Tibial nerve (tissue), 4 donors: Measurements from ENCODE around the gene MOGAT3. TPM values are rescaled to one million over a fixed set of nuclear protein-coding genes. Genes with fewer than 3 reads are reported as not detected.

ENCODE experiments used
- DNase-seq, 2 donors: peaks; one replicate each; pipeline ENCODE4 v3.0.0-alpha.2; 2019; ENCODE audit warnings: low spot score in 2 of 2
- H3K27ac ChIP-seq, 4 donors: fragments of 200-600 bp; sonication (generic) in 3 of 4; one replicate each; pipeline ENCODE4 v1.5.1; 2017 to 2019; ENCODE audit warnings: mild to moderate bottlenecking in 1 of 4
- H3K27me3 ChIP-seq, 2 donors: fragments of 200-600 bp; sonication (generic) in 1 of 2; one replicate each; pipeline versions ENCODE4 v1.5.1 to v1.6.0; 2017 to 2019
- H3K36me3 ChIP-seq, 3 donors: fragments of 200-600 bp; sonication (generic); one replicate each; pipeline ENCODE4 v1.5.1; 2018 to 2019
- H3K4me1 ChIP-seq, 4 donors: fragments of 200-600 bp; sonication (generic) in 3 of 4; one replicate each; pipeline ENCODE4 v1.5.1; 2017 to 2019
- H3K4me3 ChIP-seq, 4 donors: fragments of 200-600 bp; sonication (generic) in 3 of 4; one replicate each; pipeline ENCODE4 v1.5.1; 2017 to 2019; ENCODE audit warnings: mild to moderate bottlenecking in 1 of 4, moderate library complexity in 1 of 4
- H3K9me3 ChIP-seq, 4 donors: fragments of 200-600 bp; sonication (generic) in 3 of 4; one replicate each; pipeline ENCODE4 v1.5.1; 2017 to 2019
- CTCF ChIP-seq, 5 experiments: fragments of 200-600 bp in 3 of 5; fragments of 450-650 bp in 2 of 5; sonication (generic) in 3 of 5; IDR thresholded peaks; one replicate each; pipeline ENCODE4 v1.5.1; 2016 to 2019; ENCODE audit warnings: antibody characterized with exemption in 5 of 5, mild to moderate bottlenecking in 3 of 5, moderate library complexity in 2 of 5
- EP300 ChIP-seq, 2 donors: sonication (generic); formaldehyde crosslinking; IDR thresholded peaks; one replicate each; pipeline ENCODE4 v1.6.1; 2017; ENCODE audit warnings: antibody characterized with exemption in 2 of 2, mild to moderate bottlenecking in 1 of 2
- POLR2A ChIP-seq, 2 donors: fragments of 450-650 bp; IDR thresholded peaks; one replicate each; pipeline ENCODE4 v1.6.1; 2017; ENCODE audit warnings: antibody characterized with exemption in 2 of 2, mild to moderate bottlenecking in 2 of 2, moderate library complexity in 2 of 2
- WGBS, 2 donors: methylation state at CpG; one replicate each; pipeline ENCODE4 v1.1.5; 2018; 5-methylcytosine and 5-hydroxymethylcytosine counted together
- total RNA-seq, 4 donors: library from RNA; depleted of rRNA; stranded (reverse); fragments of >200 nt; gene quantifications; one replicate each; pipeline ENCODE4 v1.1.0, GENCODE V29; 2016

Gene MOGAT3
- total RNA-seq, 4 donors from 2014 or later: not detected

GRCh38 chr7:101156866-101157589 is 43.8 kb downstream of the MOGAT3 start:
- 82 to 84% methylated on average over 14 of the region's 14 CpGs for WGBS, 2 donors
- Histone ChIP-seq H3K27ac (no peak overlapping the region), H3K36me3 (peaks cover 3 to 53% (median 6%) of the 10 kb centered on the region in 3 donors), H3K27me3 (peaks cover 0 to 23% of the 10 kb centered on the region in 2 donors), H3K9me3 (no peaks in the 10 kb centered on the region), H3K4me1 (peaks cover 0 to 16% (median 9%) of the 10 kb centered on the region in 4 donors), H3K4me3 (no peak overlapping the region)
- TF ChIP-seq EP300 (IDR thresholded peaks at IDR 0.05) (no peak), POLR2A (IDR thresholded peaks at IDR 0.05) (no peak), CTCF (IDR thresholded peaks at IDR 0.05) (no peak)
- no peak for DNase-seq

- Histone ChIP-seq H3K9me3 (no peaks in the 10 kb centered on the region), H3K36me3 (peaks cover 3 to 49% (median 6%) of the 10 kb centered on the region in 3 donors), H3K4me1 (peaks cover 0 to 16% (median 9%) of the 10 kb centered on the region in 4 donors), H3K4me3 (no peak overlapping the region), H3K27ac (no peak overlapping the region), H3K27me3 (peaks cover 0 to 16% of the 10 kb centered on the region in 2 donors)
- TF ChIP-seq CTCF (IDR thresholded peaks at IDR 0.05) (no peak), EP300 (IDR thresholded peaks at IDR 0.05) (no peak), POLR2A (IDR thresholded peaks at IDR 0.05) (no peak)
- DNase-seq: no peak
- WGBS, 2 donors: 76 to 78% methylated on average over 6 of the region's 6 CpGs
Measured at GRCh38 chr7:101156277-101156676, 44.6 kb downstream of the MOGAT3 start.

- no peak for TF ChIP-seq POLR2A (IDR thresholded peaks at IDR 0.05)
- TF ChIP-seq EP300 (IDR thresholded peaks at IDR 0.05): no peak
- no peak for TF ChIP-seq CTCF (IDR thresholded peaks at IDR 0.05)
- Histone ChIP-seq H3K4me1 (peaks cover 0 to 16% (median 9%) of the 10 kb centered on the region in 4 donors), H3K4me3 (peak overlapping the region; percentile 53 to 80 (median 77)), H3K27me3 (peaks cover 0 to 8% of the 10 kb centered on the region in 2 donors), H3K36me3 (peaks cover 2 to 39% (median 6%) of the 10 kb centered on the region in 3 donors), H3K9me3 (no peaks in the 10 kb centered on the region), H3K27ac (no peak overlapping the region)
- DNase-seq: no peak
- WGBS, 2 donors: 61 to 62% methylated on average over 4 of the region's 4 CpGs
Measured at GRCh38 chr7:101155303-101155702, 45.5 kb downstream of the MOGAT3 start.

- TF ChIP-seq EP300 (IDR thresholded peaks at IDR 0.05) (no peak), POLR2A (IDR thresholded peaks at IDR 0.05) (no peak), CTCF (IDR thresholded peaks at IDR 0.05) (no peak)
- Histone ChIP-seq H3K27me3 (peaks cover 0 to 2% of the 10 kb centered on the region in 2 donors), H3K9me3 (no peaks in the 10 kb centered on the region), H3K27ac (peak overlapping the region in 2 of 4 donors; percentile 35 to 72), H3K36me3 (peaks cover 0 to 33% (median 6%) of the 10 kb centered on the region in 3 donors), H3K4me3 (peak overlapping the region; percentile 53 to 80 (median 77)), H3K4me1 (peaks cover 0 to 16% (median 9%) of the 10 kb centered on the region in 4 donors)
- DNase-seq: no peak
- WGBS, 2 donors: 1 to 2% methylated on average over 19 to 28 of the region's 34 CpGs
Measured at GRCh38 chr7:101154693-101155102, 46.1 kb downstream of the MOGAT3 start.
